Upper lobe of left lung (tissue), 4 donors: Measurements from ENCODE around the gene ATF6B.

Experiments used
- EP300 ChIP-seq, 4 donors: sonication (generic); formaldehyde crosslinking; IDR thresholded peaks; one replicate each; pipeline ENCODE4 v1.5.1; 2017; ENCODE audit warnings: antibody characterized with exemption in 4 of 4, control low read depth in 2 of 4
- POLR2A ChIP-seq, 4 donors: fragments of 450-650 bp; IDR thresholded peaks; one replicate each; pipeline ENCODE4 v1.5.1; 2016 to 2017; ENCODE audit warnings: antibody characterized with exemption in 4 of 4, mild to moderate bottlenecking in 2 of 4
- TF ChIP-seq, protein P1 (sequence below), 6 experiments: fragments of 450-650 bp in 4 of 6; fragments of 200-600 bp in 2 of 6; sonication (generic) in 2 of 6; IDR thresholded peaks; one replicate each; pipeline ENCODE4 v1.5.1; 2016 to 2019; ENCODE audit warnings: antibody characterized with exemption in 6 of 6

DNA sequence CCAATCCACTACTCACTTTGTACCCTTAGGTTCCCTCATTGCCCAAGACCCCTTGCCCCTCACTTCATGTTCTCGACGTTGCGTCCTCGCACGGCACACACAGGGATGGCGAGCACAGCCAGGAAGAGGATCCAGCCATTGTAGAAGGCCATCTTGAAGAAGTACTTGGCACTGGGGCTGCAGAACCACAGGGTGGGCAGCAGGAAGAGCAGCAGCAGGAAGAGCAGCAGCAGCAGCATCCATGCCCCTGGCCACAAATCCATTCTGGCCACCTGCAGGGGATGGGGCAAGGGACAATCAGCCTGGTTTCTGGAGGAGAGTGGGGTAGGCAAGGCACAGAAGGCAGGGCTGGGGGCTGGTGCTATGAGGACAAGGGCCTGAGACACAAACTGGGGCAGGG is 43.2 kb upstream of the ATF6B start:
- TF ChIP-seq, protein P1, sequence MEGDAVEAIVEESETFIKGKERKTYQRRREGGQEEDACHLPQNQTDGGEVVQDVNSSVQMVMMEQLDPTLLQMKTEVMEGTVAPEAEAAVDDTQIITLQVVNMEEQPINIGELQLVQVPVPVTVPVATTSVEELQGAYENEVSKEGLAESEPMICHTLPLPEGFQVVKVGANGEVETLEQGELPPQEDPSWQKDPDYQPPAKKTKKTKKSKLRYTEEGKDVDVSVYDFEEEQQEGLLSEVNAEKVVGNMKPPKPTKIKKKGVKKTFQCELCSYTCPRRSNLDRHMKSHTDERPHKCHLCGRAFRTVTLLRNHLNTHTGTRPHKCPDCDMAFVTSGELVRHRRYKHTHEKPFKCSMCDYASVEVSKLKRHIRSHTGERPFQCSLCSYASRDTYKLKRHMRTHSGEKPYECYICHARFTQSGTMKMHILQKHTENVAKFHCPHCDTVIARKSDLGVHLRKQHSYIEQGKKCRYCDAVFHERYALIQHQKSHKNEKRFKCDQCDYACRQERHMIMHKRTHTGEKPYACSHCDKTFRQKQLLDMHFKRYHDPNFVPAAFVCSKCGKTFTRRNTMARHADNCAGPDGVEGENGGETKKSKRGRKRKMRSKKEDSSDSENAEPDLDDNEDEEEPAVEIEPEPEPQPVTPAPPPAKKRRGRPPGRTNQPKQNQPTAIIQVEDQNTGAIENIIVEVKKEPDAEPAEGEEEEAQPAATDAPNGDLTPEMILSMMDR (IDR thresholded peaks at IDR 0.05), result no peak
- TF ChIP-seq EP300 (IDR thresholded peaks at IDR 0.05) (no peak), POLR2A (IDR thresholded peaks at IDR 0.05) (no peak)
